ENCODE data around the gene WIPF1. TPM values are rescaled to one million over a fixed set of nuclear protein-coding genes. Genes with fewer than 3 reads are reported as not detected.

Gene WIPF1, protein sequence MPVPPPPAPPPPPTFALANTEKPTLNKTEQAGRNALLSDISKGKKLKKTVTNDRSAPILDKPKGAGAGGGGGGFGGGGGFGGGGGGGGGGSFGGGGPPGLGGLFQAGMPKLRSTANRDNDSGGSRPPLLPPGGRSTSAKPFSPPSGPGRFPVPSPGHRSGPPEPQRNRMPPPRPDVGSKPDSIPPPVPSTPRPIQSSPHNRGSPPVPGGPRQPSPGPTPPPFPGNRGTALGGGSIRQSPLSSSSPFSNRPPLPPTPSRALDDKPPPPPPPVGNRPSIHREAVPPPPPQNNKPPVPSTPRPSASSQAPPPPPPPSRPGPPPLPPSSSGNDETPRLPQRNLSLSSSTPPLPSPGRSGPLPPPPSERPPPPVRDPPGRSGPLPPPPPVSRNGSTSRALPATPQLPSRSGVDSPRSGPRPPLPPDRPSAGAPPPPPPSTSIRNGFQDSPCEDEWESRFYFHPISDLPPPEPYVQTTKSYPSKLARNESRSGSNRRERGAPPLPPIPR
- 10 to 100 TPM; 15.3 to 56.6 (median 28.9) TPM for total RNA-seq
- long read RNA-seq, donor 1, full-length matches to known transcripts, result 7 of 28 reads
- long read RNA-seq, donor 1, partial matches to known transcripts, result 14 of 28 reads
- long read RNA-seq, donor 1, other reads (novel, unspliced or antisense), result 7 of 28 reads
- long read RNA-seq, donor 2, partial matches to known transcripts, result 0 of 2 reads
- long read RNA-seq, donor 2, other reads (novel, unspliced or antisense), result 2 of 2 reads

DNA sequence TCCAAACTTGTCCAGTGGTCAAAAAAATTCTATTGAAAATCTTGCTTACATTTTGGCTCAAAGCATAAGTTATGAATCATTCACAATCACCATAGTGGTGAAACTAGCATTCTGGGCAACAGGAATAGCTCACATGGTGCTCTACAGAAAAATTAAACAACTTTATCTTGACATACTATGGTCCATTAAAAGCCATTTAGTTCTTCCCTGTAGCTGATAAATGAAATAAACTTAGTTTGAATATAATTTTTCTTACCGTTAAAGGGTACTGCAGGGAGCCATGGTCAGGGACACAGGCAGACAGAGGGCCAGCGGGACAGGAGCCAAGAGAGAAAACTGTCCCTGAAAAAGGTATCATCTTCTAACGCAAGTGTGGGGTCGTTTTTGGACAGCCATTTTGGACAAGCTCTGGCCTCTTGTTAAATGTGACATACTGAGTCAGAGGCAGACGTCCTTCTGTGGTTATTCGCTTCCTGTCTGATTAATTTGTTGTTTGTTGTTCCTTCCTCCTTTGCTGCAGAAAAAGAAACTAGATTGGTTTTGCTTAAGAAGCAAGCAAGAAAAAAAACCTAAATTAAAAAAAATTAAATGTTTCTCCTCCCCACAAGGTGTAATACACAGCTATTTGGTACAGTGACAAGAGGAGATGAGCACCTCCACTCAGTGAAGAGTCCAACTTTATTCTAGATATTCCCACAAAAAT lies at the start of gene WIPF1:
WIPF1 (minus strand) TSS at position 460 of the 703 bp plus-strand sequence. CDS start 12,231 bp downstream, outside the sequence.
- DNase-seq (peak in 1 of 3 donors; percentile 67), ATAC-seq (peak; percentile 64)
- Histone ChIP-seq H3K4me3 (no peak within 1 kb of the TSS), H3K4me1 (ENCODE audit: low read depth) (no peaks in the 10 kb centered on the region), H3K36me3 (ENCODE audit: low read depth) (no peaks in the 10 kb centered on the region), H3K9me3 (no peaks in the 10 kb centered on the region)
- intact Hi-C loops (cut with DNase I, micrococcal nuclease), result no loop called here
- TF ChIP-seq, protein P1, sequence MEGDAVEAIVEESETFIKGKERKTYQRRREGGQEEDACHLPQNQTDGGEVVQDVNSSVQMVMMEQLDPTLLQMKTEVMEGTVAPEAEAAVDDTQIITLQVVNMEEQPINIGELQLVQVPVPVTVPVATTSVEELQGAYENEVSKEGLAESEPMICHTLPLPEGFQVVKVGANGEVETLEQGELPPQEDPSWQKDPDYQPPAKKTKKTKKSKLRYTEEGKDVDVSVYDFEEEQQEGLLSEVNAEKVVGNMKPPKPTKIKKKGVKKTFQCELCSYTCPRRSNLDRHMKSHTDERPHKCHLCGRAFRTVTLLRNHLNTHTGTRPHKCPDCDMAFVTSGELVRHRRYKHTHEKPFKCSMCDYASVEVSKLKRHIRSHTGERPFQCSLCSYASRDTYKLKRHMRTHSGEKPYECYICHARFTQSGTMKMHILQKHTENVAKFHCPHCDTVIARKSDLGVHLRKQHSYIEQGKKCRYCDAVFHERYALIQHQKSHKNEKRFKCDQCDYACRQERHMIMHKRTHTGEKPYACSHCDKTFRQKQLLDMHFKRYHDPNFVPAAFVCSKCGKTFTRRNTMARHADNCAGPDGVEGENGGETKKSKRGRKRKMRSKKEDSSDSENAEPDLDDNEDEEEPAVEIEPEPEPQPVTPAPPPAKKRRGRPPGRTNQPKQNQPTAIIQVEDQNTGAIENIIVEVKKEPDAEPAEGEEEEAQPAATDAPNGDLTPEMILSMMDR (IDR thresholded peaks at IDR 0.05), result no peak

DNA sequence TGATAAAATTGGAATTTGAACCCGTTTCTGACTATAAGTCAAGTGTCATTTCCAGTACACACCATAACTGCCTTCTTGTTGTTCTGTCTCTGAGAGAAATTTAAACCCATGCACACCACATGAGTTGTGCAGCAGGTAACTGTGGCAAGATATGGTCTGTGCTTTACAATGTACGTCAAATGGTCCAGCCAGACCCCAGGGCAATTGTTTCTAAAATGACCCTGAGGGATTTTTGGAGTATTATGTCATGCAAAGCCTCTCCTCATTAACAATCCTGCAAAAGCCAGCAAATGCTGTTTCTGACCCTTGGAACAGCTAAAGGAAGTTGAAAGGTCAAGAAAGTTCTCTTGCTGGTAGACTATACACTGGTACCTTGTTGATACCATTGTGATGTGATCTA lies 47.7 kb upstream of the WIPF1 start:
- no peak for DNase-seq
- no peak for ATAC-seq
- TF ChIP-seq, protein P1 (IDR thresholded peaks at IDR 0.05), result no peak

DNA sequence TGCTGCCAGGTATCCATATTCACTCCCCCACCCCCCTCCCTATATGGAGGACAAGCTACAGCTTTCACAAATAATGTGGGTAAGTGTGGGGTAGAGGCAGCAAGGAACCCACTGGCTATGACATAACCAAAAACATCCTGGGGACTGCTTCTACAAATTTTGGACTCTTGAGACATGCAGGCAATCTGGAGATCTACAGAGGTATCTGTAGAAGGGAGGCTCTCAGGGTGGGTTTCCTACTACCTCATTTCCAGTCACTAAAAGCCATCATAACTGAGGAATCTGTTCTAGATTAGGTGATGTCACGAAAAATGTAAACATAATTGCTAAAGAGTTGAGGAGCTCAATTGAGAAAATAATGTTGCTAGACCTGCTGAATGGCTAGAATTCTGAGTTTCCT lies 46.8 kb upstream of the WIPF1 start:
- Histone ChIP-seq H3K4me3 (no peak overlapping the region), H3K9me3 (peaks cover 3% of the 10 kb centered on the region), H3K36me3 (ENCODE audit: low read depth) (no peaks in the 10 kb centered on the region), H3K4me1 (ENCODE audit: low read depth) (no peaks in the 10 kb centered on the region)
- no peak for ATAC-seq
- TF ChIP-seq, protein P1 (IDR thresholded peaks at IDR 0.05), result no peak
- no peak for DNase-seq
- intact Hi-C loops (cut with DNase I, micrococcal nuclease), result no loop called here

More for the DNA sequence above, 47.7 kb upstream of the WIPF1 start:
- intact Hi-C loops (cut with DNase I, micrococcal nuclease), result no loop called here
- H3K36me3 ChIP-seq (ENCODE audit: low read depth), result no peaks in the 10 kb centered on the region
- H3K4me3 ChIP-seq, result no peak overlapping the region
- peaks cover 3% of the 10 kb centered on the region for H3K9me3 ChIP-seq
- H3K4me1 ChIP-seq (ENCODE audit: low read depth), result no peaks in the 10 kb centered on the region

DNA sequence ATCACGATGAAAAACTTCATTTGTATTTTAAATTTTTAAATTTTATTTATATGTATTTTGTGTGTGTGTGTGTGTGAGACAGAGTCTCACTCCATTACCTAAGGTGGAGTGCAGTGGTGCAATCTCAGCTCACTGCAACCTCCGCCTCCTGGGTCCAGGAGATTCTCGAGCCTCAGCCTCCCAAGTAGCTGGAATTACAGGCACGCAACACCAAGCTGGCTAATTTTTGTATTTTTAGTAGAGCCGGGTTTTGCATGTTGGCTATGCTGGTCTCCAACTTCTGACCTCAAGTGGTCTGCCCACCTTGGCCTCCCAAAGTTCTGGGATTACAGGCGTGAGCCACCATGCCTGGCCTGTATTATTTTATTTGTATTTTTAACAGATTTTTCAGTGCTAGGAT lies 45.8 kb upstream of the WIPF1 start:
- H3K4me3 ChIP-seq, result no peak overlapping the region
- no peaks in the 10 kb centered on the region for H3K36me3 ChIP-seq (ENCODE audit: low read depth)
- TF ChIP-seq, protein P1 (IDR thresholded peaks at IDR 0.05), result no peak
- intact Hi-C loops (cut with DNase I, micrococcal nuclease), result no loop called here
- DNase-seq, result no peak
- no peaks in the 10 kb centered on the region for H3K9me3 ChIP-seq
- no peaks in the 10 kb centered on the region for H3K4me1 ChIP-seq (ENCODE audit: low read depth)
- ATAC-seq, result no peak

DNA sequence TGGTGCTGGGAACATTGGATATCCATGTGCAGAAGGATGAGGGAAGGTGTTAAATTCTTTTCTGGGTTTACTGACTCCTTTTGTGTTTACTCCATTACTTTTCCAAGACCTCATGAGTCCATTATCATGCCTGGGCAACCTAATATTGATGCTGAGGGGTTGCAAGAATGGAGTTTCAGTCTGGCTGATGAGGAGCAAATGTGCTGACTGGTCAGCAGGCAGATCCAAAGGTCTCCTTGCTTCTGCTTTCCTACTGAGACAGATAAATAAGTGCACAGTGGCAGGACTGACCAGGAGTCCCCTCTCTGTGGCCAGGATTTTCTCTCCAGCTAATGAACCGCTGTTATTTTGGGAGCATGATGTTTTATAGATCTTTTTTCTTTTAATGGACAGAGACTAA lies 43.6 kb upstream of the WIPF1 start:
- DNase-seq, result no peak
- no peak for ATAC-seq
- TF ChIP-seq, protein P1 (IDR thresholded peaks at IDR 0.05), result no peak
- Histone ChIP-seq H3K9me3 (no peaks in the 10 kb centered on the region), H3K4me3 (no peak overlapping the region), H3K36me3 (ENCODE audit: low read depth) (no peaks in the 10 kb centered on the region), H3K4me1 (ENCODE audit: low read depth) (no peaks in the 10 kb centered on the region)
- intact Hi-C loops (cut with DNase I, micrococcal nuclease), result no loop called here

Data from mucosa of descending colon (tissue), 3 donors.